Activated CD8-positive, alpha-beta T cell treated with anti-CD3 and anti-CD28 coated beads, Interleukin-2, amount 10 ng/mL, durations not matched to agents 7 days and 5 days (primary cell): ENCODE measurements around the gene RANGAP1. TPM values are rescaled to one million over a fixed set of nuclear protein-coding genes. Genes with fewer than 3 reads are reported as not detected.

Experiments
- ATAC-seq: fragments of 150-1000 bp; cut with Tn5 transposase; one replicate; pipeline ENCODE4 v1.10.0; 2021; ENCODE audit warnings: moderate library complexity
- CTCF ChIA-PET: fragments of 350-600 bp; sonication (Branson Sonifier 250); formaldehyde crosslinking; loops from one replicate; lab custom pipeline; 2021; ENCODE audit warnings: antibody characterized with exemption; lab: Charles Lee
- POLR2A ChIA-PET: fragments of 350-600 bp; sonication (Branson Sonifier 250); formaldehyde crosslinking; loops from one replicate; lab custom pipeline; 2021; ENCODE audit warnings: antibody characterized with exemption; lab: Charles Lee
- DNase-seq: peaks from one replicate; pipeline ENCODE4 v3.0.0-alpha.2; 2020
- H3K27ac Mint-ChIP-seq: one replicate; pipeline ENCODE4 v1.8.0; 2021; ENCODE audit warnings: mild to moderate bottlenecking, mixed read lengths
- H3K27me3 Mint-ChIP-seq: one replicate; pipeline ENCODE4 v1.8.0; 2021; ENCODE audit warnings: low read depth, mixed read lengths
- H3K36me3 Mint-ChIP-seq: one replicate; pipeline ENCODE4 v1.8.0; 2021; ENCODE audit warnings: low read depth, mixed read lengths
- H3K4me1 Mint-ChIP-seq: one replicate; pipeline ENCODE4 v1.8.0; 2021; ENCODE audit warnings: low read depth, mixed read lengths
- H3K4me3 Mint-ChIP-seq: one replicate; pipeline ENCODE4 v1.8.0; 2021; ENCODE audit warnings: mild to moderate bottlenecking, mixed read lengths
- H3K9me3 Mint-ChIP-seq: one replicate; pipeline ENCODE4 v1.8.0; 2022; ENCODE audit warnings: mixed read lengths; ENCODE audit not compliant: insufficient read depth
- microRNA-seq: library from miRNA; unstranded; fragments of <30 nt; microRNA quantifications from one replicate; pipeline ENCODE4 v1.2.0, GENCODE V29; 2022
- total RNA-seq, 2 experiments: library from RNA; stranded (reverse); gene quantifications; one replicate each; pipeline ENCODE4 v1.2.3, GENCODE V29; 2021

Gene RANGAP1
- total RNA-seq, 2 experiments from 2014 or later, result 123 to 125 TPM

- CTCF ChIA-PET, result interaction anchor here (0.6 to 1.2 kb wide), 2 partner anchors 34 to 99 kb away, joined by 5 read pairs; no protein-coding TSS in a partner anchor
- peaks cover 22% of the 10 kb centered on the region for H3K4me1 Mint-ChIP-seq
- ATAC-seq, result no peak
- H3K36me3 Mint-ChIP-seq, result peaks cover 7% of the 10 kb centered on the region
- peaks cover 20% of the 10 kb centered on the region for H3K27me3 Mint-ChIP-seq
- no peak overlapping the region for H3K27ac Mint-ChIP-seq
- no peak for DNase-seq
- H3K9me3 Mint-ChIP-seq, result no peaks in the 10 kb centered on the region
- POLR2A ChIA-PET, result interaction anchor here (0.7 kb wide), 1 partner anchor 84 kb away, joined by 4 read pairs; no protein-coding TSS in a partner anchor
- H3K4me3 Mint-ChIP-seq, result no peak overlapping the region
These were observed 82.9 kb downstream of the RANGAP1 start for GRCh38 chr22:41203118-41203517.

- peaks cover 26% of the 10 kb centered on the region for H3K4me1 Mint-ChIP-seq
- POLR2A ChIA-PET, result no interaction called here
These were observed 84.8 kb downstream of the RANGAP1 start for GRCh38 chr22:41201141-41201540.

GRCh38 chr22:41198027-41198580 is 87.9 kb downstream of the RANGAP1 start:
- ATAC-seq (peak; percentile 58), DNase-seq (peak; percentile 72)
- Mint-ChIP-seq H3K27ac (peak overlapping the region; percentile 67), H3K9me3 (no peaks in the 10 kb centered on the region), H3K4me1 (peaks cover 15% of the 10 kb centered on the region), H3K36me3 (no peaks in the 10 kb centered on the region), H3K27me3 (peaks cover 22% of the 10 kb centered on the region), H3K4me3 (peak overlapping the region; percentile 87)
- ChIA-PET POLR2A (interaction anchor here (1.0 to 1.5 kb wide), 2 partner anchors 105 to 247 kb away, joined by 3 read pairs; partner anchors contain the start of gene RBX1), CTCF (interaction anchor here (1.3 to 7.3 kb wide), 4 partner anchors 18 to 761 kb away, joined by 3 to 39 read pairs (median 5); no protein-coding TSS in a partner anchor)

More at GRCh38 chr22:41201141-41201540, 84.8 kb downstream of the RANGAP1 start:
- Mint-ChIP-seq H3K27ac (no peak overlapping the region), H3K4me3 (no peak overlapping the region), H3K27me3 (peaks cover 25% of the 10 kb centered on the region), H3K36me3 (peaks cover 7% of the 10 kb centered on the region), H3K9me3 (no peaks in the 10 kb centered on the region)
- no peak for ATAC-seq
- no peak for DNase-seq
- CTCF ChIA-PET, result no interaction called here

- H3K36me3 Mint-ChIP-seq, result no peaks in the 10 kb centered on the region
- peak overlapping the region; percentile 67 for H3K27ac Mint-ChIP-seq
- DNase-seq (peak; percentile 83), ATAC-seq (peak; percentile 93)
- peak overlapping the region; percentile 87 for H3K4me3 Mint-ChIP-seq
- CTCF ChIA-PET, result interaction anchor here (1.1 to 7.3 kb wide), 4 partner anchors 19 to 761 kb away, joined by 3 to 39 read pairs (median 5); no protein-coding TSS in a partner anchor
- H3K9me3 Mint-ChIP-seq, result no peaks in the 10 kb centered on the region
- POLR2A ChIA-PET, result interaction anchor here (1.0 to 1.5 kb wide), 2 partner anchors 104 to 246 kb away, joined by 3 read pairs; partner anchors contain the start of gene RBX1
- H3K27me3 Mint-ChIP-seq, result peaks cover 20% of the 10 kb centered on the region
- H3K4me1 Mint-ChIP-seq, result peaks cover 15% of the 10 kb centered on the region
These were observed 88.7 kb downstream of the RANGAP1 start for GRCh38 chr22:41197038-41197972.

Small RNA genes lying within 50 kb of the gene (microRNA-seq; reads per million reads assigned to microRNA genes)
- gene MIR6889, result not detected

Other genes with a start within 250 kb of the RANGAP1 start
- gene EP300, start 193.6 kb downstream of the RANGAP1 start, total RNA-seq, result 10 to 100 TPM; 59.2 to 65.2 TPM
- gene L3MBTL2, start 80.9 kb downstream of the RANGAP1 start, total RNA-seq, result 10 to 100 TPM; 40.1 to 42.2 TPM
- 1 to 10 TPM in 1 of 2 experiments, under 1 TPM in 1; 0.37 to 1.0 TPM for gene CHADL, start 45.3 kb downstream of the RANGAP1 start, total RNA-seq
- 10 to 100 TPM; 48.4 to 50.8 TPM for gene ZC3H7B, start 15.3 kb upstream of the RANGAP1 start, total RNA-seq
- 1 to 10 TPM; 2.9 to 3.0 TPM for gene TEF, start 95.8 kb upstream of the RANGAP1 start, total RNA-seq
- gene TOB2, start 160.6 kb upstream of the RANGAP1 start, total RNA-seq, result 10 to 100 TPM; 33.2 to 33.6 TPM
- gene PHF5A, start 182.5 kb upstream of the RANGAP1 start, total RNA-seq, result 10 to 100 TPM; 58.8 to 62.1 TPM
- 10 to 100 TPM; 91.8 to 97.1 TPM for gene ACO2, start 182.9 kb upstream of the RANGAP1 start, total RNA-seq